HUES48 (cell line): ENCODE results near the gene ITPK1.
"Not testable (repeated sequence)": the region's sequence is repeated elsewhere in the genome, so short reads cannot be mapped to it uniquely, and the experiment has no call there.

ENCODE experiments used
- H3K27ac ChIP-seq: one replicate; pipeline ENCODE4 v1.7.0; 2013; ENCODE audit warnings: low read depth, low read length, inconsistent platforms
- H3K27me3 ChIP-seq: 2 replicates; pipeline ENCODE4 v1.6.1; 2013; ENCODE audit warnings: mild to moderate bottlenecking, low read length; ENCODE audit not compliant: control insufficient read depth, insufficient read depth
- H3K36me3 ChIP-seq: 2 replicates; pipeline ENCODE4 v1.6.1; 2013; ENCODE audit warnings: low read length; ENCODE audit not compliant: control insufficient read depth, insufficient read depth
- H3K4me1 ChIP-seq: 2 replicates; pipeline ENCODE4 v1.6.1; 2013; ENCODE audit warnings: mild to moderate bottlenecking, low read length; ENCODE audit not compliant: control insufficient read depth, insufficient read depth
- H3K4me3 ChIP-seq: 2 replicates; pipeline ENCODE4 v1.5.1; 2013; ENCODE audit warnings: mild to moderate bottlenecking, low read depth, low read length
- H3K9ac ChIP-seq: 2 replicates; pipeline ENCODE4 v1.6.1; 2013; ENCODE audit warnings: mild to moderate bottlenecking, low read depth, low read length, moderate library complexity
- H3K9me3 ChIP-seq: 2 replicates; pipeline ENCODE4 v1.6.1; 2013; ENCODE audit warnings: low read length; ENCODE audit not compliant: control insufficient read depth, insufficient read depth

The ITPK1 gene

DNA sequence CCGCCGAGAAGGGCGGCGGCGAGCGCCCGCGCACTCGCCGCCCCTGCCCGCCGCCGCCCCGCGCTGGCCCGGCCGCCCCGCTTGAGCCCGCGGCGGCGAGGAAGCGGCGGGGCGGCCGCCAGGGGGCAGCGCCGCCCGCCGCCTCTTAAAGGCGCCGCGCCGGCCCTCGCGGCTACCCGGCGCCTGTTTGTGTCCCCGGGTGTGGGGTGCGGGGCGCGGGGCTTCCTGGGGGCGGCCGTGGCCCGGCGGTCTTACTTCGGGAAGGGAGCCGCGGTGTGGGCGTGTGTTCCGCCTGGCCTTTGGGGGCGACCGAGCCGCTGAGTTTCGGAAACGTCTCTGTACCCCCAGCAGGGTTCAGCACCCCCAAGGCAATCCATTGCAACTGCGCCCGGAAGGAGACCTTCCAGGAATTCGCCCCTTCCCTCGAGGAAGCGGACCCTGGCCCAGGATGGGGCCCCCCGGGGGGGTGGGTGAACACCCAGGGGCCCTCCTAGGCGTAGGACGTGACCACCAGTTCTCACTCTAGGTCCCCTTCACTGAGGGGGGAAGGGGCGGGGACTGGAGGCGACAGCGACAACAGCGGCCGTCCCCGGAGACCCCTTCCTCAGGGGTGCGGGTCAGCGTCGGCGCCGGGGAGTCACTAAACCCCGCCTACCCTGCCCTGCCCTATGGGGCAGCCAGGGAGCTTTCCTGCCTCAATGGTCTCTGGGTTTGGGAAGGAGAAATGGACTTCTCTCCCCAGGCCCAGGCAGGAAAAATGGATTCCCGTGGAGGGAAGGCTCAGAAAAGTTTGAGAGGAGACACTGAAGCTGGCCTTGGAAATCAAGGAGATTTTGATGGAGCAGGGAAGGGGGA, at the start of gene ITPK1:
Gene ITPK1 (minus strand): TSS at position 105 of the 855 bp plus-strand sequence. CDS start 762 bp downstream, outside the sequence.
- H3K9me3 ChIP-seq = no peaks in the 10 kb centered on the region
- H3K4me3 ChIP-seq = peak within 1 kb of the TSS; percentile 83
- H3K36me3 ChIP-seq = no peaks in the 10 kb centered on the region
- peak within 1 kb of the TSS; percentile 71 for H3K9ac ChIP-seq
- H3K27me3 ChIP-seq = no peaks in the 10 kb centered on the region
- peaks cover 20% of the 10 kb centered on the region for H3K4me1 ChIP-seq
- peak within 1 kb of the TSS; percentile 88 for H3K27ac ChIP-seq

DNA sequence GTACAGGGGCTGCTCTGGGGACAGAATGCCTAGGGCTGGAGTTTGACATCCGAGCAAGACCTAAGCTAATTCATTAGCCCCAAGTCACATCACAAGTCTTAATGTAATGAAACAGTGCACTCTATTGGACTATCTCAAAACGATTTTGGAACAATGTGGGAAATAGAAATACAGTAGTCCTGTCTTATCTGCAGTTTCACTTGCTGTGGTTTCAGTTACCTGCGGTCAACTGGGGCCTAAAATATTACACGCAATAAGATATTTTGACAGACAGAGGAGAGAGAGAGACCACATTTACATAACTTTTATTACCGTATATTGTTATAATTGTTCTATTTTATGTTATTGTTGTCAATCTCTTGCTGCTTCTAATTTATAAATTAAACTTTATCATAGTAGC, 47.8 kb upstream of the ITPK1 start:
- H3K4me3 ChIP-seq = no peak overlapping the region
- H3K27ac ChIP-seq = no peak overlapping the region
- H3K36me3 ChIP-seq = no peaks in the 10 kb centered on the region
- H3K4me1 ChIP-seq = peaks cover 4% of the 10 kb centered on the region; the same call in 1 of the 2 replicates
- no peak overlapping the region for H3K9ac ChIP-seq
- H3K9me3 ChIP-seq = no peaks in the 10 kb centered on the region
- no peaks in the 10 kb centered on the region for H3K27me3 ChIP-seq

DNA sequence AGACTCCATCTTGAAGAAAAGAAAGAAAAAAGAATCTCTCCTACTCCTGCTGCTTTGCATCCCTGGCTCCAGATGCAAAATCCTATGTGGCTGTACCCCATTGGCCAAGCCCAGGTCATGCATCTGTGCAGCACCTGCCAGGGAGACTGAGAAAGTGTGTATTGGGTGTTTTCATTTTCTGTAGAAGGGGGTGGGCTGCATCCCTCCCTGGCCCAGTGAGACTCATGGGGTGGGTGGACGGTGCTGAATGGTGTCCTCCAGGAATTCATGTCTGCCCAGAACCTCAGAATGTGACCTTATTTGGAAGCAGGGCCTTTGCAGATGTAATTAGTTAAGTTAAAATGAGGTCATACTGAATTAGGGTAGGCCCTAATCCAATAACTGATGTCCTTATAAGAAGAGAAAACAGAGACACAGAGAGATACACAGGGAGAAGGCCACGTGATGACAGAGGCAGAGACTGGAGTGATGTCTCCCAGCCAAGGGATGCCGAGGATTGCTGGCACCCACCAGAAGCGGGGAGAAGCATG, 45.8 kb upstream of the ITPK1 start:
- no peak overlapping the region for H3K9ac ChIP-seq
- H3K4me3 ChIP-seq = no peak overlapping the region
- no peaks in the 10 kb centered on the region for H3K36me3 ChIP-seq
- no peak overlapping the region for H3K27ac ChIP-seq
- H3K4me1 ChIP-seq = peaks cover 4% of the 10 kb centered on the region; the same call in 1 of the 2 replicates
- no peaks in the 10 kb centered on the region for H3K27me3 ChIP-seq
- H3K9me3 ChIP-seq = no peaks in the 10 kb centered on the region

DNA sequence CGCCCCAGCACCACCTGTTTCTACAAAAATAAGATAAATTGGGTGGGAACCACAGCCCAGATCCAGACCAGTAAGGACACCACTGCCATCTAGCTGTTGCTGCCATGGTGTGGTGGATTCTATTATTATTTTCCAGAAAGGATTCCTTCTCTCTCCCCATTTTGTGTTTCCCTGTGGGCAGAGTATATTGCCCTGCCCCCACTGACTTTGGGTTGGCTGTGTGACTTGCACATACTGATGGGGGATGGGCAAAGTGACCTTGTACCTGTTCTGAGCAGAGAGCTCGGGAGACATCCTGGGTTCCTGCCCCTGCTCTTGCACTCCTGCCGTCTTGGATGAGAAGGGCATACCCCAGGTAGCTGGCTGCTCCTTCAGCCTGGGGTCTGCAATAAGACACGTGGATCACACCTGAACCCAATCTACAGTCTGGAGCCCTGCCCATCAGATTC, 44.7 kb upstream of the ITPK1 start:
- H3K36me3 ChIP-seq = no peaks in the 10 kb centered on the region
- no peak overlapping the region for H3K4me3 ChIP-seq
- H3K27me3 ChIP-seq = no peaks in the 10 kb centered on the region
- no peak overlapping the region for H3K9ac ChIP-seq
- H3K9me3 ChIP-seq = no peaks in the 10 kb centered on the region
- H3K27ac ChIP-seq = no peak overlapping the region
- H3K4me1 ChIP-seq = peaks cover 4% of the 10 kb centered on the region; the same call in 1 of the 2 replicates

DNA sequence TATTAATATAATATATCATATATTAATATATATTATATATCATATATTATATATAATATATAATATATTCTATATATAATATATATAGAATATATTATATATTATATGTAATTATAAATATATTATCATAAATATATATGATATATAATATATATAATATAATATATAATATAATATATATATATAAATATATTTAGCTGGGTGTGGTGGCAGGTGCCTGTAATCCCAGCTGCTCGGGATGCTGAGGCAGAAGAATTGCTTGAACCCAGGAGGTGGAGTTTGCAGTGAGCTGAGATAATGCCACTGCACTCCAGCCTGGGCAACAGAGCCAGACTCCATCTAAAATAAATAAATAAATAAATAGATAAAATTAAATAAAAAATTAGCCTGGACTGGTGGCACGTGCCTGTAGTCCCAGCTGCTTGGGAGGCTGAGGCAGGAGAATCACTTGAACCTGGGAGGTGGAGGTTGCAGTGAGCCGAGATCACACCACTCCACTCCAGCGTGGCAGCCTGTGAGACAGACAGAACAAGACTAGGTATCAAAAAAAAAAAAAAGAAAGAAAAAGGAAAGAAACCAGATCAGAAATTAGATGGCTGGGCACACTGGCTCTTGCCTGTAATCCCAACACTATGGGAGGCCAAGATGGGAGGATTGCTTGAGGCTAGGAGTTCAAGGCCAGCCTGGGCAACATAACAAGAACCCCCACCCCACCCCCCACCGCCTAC, 44.1 kb upstream of the ITPK1 start:
- H3K4me1 ChIP-seq, H3K4me3 ChIP-seq, H3K9ac ChIP-seq, H3K36me3 ChIP-seq, H3K9me3 ChIP-seq, H3K27ac ChIP-seq, H3K27me3 ChIP-seq: not testable (repeated sequence)

DNA sequence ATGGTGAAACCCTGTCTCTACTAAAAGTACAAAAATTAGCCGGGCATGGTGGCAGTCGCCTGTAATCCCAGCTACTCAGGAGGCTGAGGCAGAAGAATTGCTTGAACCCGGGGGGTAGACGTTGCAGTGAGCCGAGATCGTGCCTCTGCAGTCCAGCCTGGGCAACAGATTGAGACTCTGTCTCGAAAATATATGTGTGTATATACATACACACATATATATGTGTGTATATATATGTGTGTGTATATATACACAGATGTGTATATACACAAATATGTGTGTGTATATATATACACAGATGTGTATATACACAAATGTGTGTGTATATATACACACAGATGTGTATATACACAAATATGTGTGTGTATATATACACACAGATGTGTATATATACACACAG, 42.6 kb upstream of the ITPK1 start:
- not testable (repeated sequence) for H3K9me3 ChIP-seq, H3K9ac ChIP-seq, H3K4me1 ChIP-seq, H3K27me3 ChIP-seq, H3K27ac ChIP-seq, H3K36me3 ChIP-seq, H3K4me3 ChIP-seq

DNA sequence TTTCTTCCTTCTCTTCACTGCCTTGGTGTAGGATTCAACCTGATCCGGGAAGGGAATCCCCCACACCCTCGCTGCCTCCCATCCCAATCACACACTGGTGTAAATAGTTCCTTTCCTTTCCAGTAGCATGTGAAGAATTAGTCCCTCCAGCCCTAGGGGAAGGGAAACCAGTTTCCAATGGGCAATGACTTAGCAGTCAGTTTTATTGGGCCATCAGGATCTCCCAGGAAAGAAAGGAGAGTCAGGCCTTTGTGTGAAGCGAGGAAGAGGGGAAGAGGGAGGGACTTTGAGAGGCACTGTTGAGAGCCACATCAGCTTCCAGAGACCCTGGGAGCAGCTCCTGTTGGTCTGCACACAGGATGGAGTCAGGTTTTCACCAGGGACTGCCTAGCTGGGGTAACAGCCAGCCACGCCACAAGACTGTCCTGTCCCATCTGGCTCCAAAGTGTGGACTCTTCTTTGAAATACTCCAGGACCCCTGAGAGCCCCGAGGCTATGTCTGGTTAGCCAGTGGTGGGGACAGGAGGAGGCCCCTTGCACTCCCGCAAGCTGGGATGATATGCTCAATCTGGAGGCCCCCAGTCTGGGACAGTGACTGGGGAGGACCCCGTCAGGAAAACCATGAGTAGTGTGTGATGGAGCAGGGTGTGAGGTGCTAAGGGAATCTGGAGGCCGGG, 41.1 kb upstream of the ITPK1 start:
- H3K36me3 ChIP-seq = no peaks in the 10 kb centered on the region
- peaks cover 4% of the 10 kb centered on the region; the same call in 1 of the 2 replicates for H3K4me1 ChIP-seq
- no peaks in the 10 kb centered on the region for H3K27me3 ChIP-seq
- H3K9me3 ChIP-seq = no peaks in the 10 kb centered on the region
- H3K4me3 ChIP-seq = no peak overlapping the region
- H3K9ac ChIP-seq = no peak overlapping the region
- no peak overlapping the region for H3K27ac ChIP-seq

DNA sequence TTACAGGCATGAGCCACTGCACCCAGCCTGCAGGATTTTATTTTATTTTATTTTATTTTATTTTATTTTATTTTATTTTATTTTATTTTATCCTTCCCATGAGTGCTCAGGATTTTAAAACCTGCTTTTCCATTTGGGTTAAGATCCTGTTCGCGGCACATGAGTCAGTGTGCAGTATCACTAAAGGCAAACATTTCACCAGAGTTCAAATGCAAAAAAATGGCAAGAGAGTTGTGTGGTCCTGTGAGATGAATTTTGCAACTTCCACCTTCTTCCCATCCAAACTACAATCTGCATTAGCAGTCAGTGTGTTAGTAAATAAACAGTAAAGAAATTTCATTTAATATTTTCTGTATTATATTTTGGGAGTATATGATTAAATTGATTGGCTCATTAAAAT, 39.9 kb upstream of the ITPK1 start:
- no peak overlapping the region for H3K4me3 ChIP-seq
- H3K9me3 ChIP-seq = no peaks in the 10 kb centered on the region
- no peaks in the 10 kb centered on the region for H3K27me3 ChIP-seq
- H3K27ac ChIP-seq = no peak overlapping the region
- H3K4me1 ChIP-seq = peaks cover 4% of the 10 kb centered on the region; the same call in 1 of the 2 replicates
- H3K36me3 ChIP-seq = no peaks in the 10 kb centered on the region
- H3K9ac ChIP-seq = no peak overlapping the region

DNA sequence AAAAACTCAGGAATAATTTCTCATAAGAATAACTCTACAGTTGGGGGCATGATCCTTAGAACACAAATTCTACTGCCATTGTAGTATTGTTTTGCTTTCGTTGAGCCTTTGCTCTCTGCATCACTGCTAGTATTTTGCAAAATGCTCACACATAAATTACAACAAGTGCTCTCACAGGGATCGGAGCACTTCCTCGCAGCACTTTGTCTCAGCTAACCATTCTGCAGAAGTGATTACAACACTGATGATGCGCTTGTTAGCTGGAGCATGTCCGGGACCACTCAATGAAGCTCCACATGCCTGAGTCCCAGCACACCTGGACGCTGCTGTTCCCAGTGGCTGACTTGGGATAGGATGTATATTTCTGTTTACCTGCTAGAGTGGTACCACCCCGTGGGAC, 37.4 kb upstream of the ITPK1 start:
- Histone ChIP-seq H3K9ac (no peak overlapping the region), H3K27me3 (no peaks in the 10 kb centered on the region), H3K9me3 (no peaks in the 10 kb centered on the region), H3K27ac (no peak overlapping the region), H3K36me3 (no peaks in the 10 kb centered on the region), H3K4me1 (no peaks in the 10 kb centered on the region), H3K4me3 (no peak overlapping the region)

DNA sequence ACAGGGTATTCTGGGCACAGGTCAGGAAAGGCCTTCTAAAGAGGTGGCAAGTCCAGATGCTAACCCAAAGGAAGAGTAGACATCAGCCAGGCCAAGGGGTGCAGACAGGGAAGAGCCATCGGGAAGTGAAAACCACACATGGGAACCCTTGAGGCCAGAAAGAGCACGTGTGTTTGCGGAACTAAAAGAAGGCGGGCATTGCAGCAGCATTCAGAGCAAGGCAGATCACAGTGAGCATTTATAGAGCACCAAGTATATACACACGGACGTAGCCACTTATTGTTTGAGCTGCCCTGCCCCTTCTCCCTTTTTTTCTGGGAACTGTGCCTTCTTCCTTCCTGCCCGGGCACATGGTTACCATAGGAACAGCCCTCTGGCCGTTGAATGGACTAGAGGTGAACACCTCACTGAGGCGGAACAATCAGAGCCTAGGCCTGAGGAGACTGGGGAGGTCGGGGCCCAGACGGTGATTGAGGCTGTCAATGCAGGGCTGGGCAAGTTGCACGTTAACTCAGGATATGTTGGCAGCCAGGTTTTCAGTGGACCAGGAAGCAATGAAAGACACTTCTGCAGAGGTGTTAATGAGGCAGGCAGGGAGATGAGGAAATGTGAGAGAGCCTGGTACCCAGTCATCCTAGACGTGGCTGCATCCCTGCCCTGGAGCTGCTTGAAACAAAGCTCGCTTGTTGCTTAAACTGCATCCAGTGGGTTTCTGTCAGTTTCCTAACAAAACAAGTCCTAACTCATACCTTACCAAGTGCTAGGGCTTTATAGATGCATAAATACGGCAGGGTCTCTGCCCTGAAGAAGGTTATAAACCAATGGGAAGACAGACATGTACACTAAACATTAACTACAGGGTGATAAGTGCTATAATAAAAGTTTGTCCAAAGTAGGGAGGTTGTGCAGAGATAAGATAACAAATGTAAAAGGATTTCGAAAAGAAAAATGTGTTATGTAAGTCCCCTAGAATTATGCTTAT, 34.8 kb upstream of the ITPK1 start:
- H3K9me3 ChIP-seq = no peaks in the 10 kb centered on the region
- H3K4me3 ChIP-seq = no peak overlapping the region
- H3K27ac ChIP-seq = no peak overlapping the region
- H3K4me1 ChIP-seq = no peaks in the 10 kb centered on the region
- no peak overlapping the region for H3K9ac ChIP-seq
- H3K27me3 ChIP-seq = no peaks in the 10 kb centered on the region
- no peaks in the 10 kb centered on the region for H3K36me3 ChIP-seq
